Choroid plexus epithelial cell (primary cell): ENCODE measurements around the gene GABRB1.
A peak's percentile ranks its signal among the peaks of the same experiment; 100 is the strongest.
"Not testable (repeated sequence)": the region's sequence is repeated elsewhere in the genome, so short reads cannot be mapped to it uniquely, and the experiment has no call there.

Experiments used
- DNase-seq: peaks from one replicate; pipeline ENCODE4 v3.0.0-alpha.2; 2010; ENCODE audit warnings: low read depth
- H3K4me3 ChIP-seq: 2 replicates; pipeline ENCODE4 v1.5.1; 2011; ENCODE audit warnings: low read depth, mild to moderate bottlenecking, control low read depth, low read length, moderate library complexity
- TF ChIP-seq, protein P1 (sequence below): conservative IDR thresholded peaks from 2 replicates; pipeline ENCODE4 v1.5.1; 2011; ENCODE audit warnings: low read depth, mild to moderate bottlenecking, control low read depth, inconsistent platforms, low read length, moderate library complexity

The GABRB1 gene

DNA sequence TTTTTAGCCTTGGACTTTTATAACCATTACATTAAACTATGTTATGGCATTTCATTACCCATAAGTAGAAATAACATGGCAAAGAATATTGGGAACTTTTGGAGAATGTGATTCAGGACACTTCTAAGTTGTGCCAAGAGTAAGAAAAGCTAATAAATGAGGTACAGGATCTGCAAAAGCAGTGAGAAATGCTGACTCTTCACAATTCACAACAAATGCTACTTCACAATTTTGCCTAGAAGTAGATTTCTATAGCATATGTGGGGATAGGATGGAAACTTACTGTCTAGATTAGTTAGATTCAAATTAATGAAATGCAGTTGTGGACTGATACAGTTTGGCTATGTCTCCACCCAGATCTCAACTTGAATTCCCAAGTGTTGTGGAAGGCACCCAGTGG, 258.4 kb downstream of the GABRB1 start:
- no peak overlapping the region for H3K4me3 ChIP-seq
- TF ChIP-seq, protein P1, sequence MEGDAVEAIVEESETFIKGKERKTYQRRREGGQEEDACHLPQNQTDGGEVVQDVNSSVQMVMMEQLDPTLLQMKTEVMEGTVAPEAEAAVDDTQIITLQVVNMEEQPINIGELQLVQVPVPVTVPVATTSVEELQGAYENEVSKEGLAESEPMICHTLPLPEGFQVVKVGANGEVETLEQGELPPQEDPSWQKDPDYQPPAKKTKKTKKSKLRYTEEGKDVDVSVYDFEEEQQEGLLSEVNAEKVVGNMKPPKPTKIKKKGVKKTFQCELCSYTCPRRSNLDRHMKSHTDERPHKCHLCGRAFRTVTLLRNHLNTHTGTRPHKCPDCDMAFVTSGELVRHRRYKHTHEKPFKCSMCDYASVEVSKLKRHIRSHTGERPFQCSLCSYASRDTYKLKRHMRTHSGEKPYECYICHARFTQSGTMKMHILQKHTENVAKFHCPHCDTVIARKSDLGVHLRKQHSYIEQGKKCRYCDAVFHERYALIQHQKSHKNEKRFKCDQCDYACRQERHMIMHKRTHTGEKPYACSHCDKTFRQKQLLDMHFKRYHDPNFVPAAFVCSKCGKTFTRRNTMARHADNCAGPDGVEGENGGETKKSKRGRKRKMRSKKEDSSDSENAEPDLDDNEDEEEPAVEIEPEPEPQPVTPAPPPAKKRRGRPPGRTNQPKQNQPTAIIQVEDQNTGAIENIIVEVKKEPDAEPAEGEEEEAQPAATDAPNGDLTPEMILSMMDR, result no peak
- DNase-seq, result no peak

DNA sequence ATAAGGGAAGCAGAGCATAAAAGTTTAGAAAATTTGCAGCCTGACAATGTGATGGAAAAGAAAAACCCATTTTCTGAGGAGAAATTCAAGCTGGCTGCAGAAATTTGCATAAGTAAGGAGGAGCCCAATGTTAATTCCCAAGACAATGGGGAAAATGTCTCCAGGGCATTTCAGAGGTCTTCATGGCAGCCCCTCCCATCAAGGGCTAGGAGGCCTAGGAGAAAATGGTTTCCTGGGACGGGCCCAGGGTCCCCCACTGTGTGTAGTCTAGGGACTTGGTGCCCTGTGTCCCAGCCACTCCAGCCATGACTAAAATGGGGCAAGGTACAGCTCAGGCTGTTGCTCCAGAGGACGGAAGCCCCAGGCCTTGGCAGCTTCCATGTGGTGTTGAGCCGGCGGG, 259.5 kb downstream of the GABRB1 start:
- not testable (repeated sequence) for H3K4me3 ChIP-seq, DNase-seq

DNA sequence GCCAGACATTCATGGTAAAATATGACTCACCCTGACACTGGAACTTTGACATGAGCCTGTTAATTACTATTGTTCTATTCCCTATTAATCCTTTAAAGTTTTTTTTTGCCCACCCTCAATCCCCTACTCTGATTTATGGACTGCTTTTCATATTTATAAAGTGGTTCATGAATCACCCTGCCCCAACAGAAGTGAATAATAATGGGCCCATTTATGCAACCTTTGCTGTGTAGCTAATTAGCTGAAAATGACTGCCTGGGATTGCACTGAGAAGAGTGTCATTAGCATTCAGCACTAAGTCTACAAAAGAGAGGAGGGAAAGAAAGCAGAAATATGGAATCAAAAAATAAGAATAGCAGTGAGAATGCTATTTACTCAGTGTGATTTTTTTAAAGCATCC, 277.8 kb downstream of the GABRB1 start:
- no peak for DNase-seq
- no peak overlapping the region for H3K4me3 ChIP-seq
- TF ChIP-seq, protein P1, result no peak

DNA sequence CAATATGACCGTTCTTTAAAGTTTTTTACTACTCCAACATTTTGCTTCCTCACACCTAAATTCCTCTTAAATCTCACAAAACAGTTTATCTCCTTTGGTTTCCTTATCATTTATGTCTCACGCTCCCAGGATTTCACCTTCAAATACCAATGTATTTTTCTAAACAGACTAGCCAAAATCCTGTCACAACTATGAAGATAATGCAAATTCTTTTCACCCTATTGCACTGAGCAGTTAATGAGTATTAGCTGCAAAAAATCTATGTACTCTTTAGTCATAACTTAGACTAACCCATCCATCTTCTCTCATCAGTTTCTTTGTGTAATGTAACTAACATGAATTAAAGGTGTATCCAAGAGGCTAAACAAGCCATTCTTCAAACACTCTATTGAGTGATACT, 280.8 kb downstream of the GABRB1 start:
- H3K4me3 ChIP-seq, result no peak overlapping the region
- TF ChIP-seq, protein P1, result no peak
- DNase-seq, result no peak

DNA sequence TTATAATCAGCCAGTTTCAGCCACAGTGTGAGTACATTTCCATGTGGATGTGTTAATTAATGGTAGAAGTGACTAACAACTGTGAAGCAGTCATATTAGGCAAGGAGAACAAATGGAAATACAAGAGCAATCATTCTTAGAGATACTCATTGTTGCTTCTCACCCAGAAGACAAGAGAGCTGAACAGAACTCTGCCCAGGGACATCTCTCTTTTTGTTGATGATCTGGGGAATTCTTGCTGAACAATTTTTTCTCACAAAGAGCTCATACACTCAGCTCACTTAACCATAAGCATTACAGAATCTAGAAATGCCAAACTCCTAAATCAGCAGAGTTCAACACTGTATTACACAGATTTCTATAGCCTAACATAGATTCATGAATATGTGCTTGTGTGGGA, 282.0 kb downstream of the GABRB1 start:
- TF ChIP-seq, protein P1, result no peak

DNA sequence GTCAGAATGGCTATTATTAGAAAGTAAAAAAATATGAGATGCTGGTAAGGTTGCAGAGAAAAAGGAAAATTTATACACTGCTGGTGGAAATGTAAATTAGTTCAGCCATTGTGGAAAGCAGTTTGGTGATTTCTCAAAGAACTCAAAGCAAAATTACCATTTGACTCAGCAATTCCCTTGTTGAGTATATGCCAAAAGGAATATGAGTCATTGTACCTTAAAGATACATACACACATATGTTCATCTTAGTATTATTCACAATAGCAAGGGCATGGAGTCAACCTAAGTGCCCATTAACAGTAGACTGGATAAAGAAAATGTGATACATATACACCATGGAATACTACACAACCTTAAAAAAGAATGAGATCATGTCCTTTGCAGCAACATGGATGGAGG, 284.0 kb downstream of the GABRB1 start:
- TF ChIP-seq, protein P1, result no peak
- peak; percentile 78 for DNase-seq

More for the DNA sequence above, 282.0 kb downstream of the GABRB1 start:
- no peak overlapping the region for H3K4me3 ChIP-seq
- DNase-seq, result no peak

DNA sequence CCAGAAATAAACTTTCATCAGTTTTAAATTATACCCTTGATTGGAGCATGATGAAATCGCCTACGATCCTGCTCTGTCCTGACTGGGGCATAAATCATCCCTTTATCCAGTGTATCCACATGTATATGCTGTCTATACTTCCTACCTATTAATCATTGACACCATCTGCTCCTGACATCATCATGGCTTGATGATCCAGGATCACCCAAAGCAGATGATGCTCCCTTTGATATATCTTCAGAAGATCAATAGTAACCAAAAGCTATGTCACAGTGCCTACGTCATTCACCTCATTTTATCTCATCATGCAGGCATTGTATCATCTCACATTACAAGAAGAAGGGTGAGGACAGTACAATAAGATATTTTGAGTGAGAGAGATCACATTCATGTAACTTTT, 294.7 kb downstream of the GABRB1 start:
- no peak overlapping the region for H3K4me3 ChIP-seq
- DNase-seq, result no peak
- TF ChIP-seq, protein P1, result no peak

More for the DNA sequence above, 284.0 kb downstream of the GABRB1 start:
- no peak overlapping the region for H3K4me3 ChIP-seq

DNA sequence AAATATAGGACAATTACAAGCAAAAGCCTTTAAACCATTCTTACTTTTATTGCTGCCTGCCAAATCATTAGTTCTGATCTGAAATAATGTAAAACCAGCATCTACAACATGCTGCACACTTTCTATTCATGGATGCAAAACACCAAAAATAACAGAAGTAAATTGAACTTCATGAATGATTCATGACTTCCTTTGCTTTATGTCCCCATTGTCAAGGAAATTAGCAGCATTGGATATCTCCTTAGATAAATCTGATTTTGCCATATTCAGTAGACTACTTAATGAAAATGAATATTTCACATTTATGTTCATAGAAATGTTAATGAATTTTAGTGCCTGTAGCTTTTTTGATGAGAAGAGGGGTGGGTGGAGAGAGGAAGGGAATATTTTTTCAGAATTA, 299.5 kb downstream of the GABRB1 start:
- TF ChIP-seq, protein P1, result no peak
- DNase-seq, result no peak
- H3K4me3 ChIP-seq, result no peak overlapping the region
